NT2/D1 (cell line): Measurements from ENCODE around the gene CFAP206.
"Not testable (repeated sequence)": the region's sequence is repeated elsewhere in the genome, so short reads cannot be mapped to it uniquely, and the experiment has no call there.

Experiments
- DNase-seq: peaks from one replicate; pipeline ENCODE4 v3.0.0-alpha.2; 2011; ENCODE audit warnings: low read depth, low spot score
- H3K27me3 ChIP-seq: 2 replicates; pipeline ENCODE4 v1.6.0; 2011; ENCODE audit warnings: mild to moderate bottlenecking; ENCODE audit not compliant: insufficient read length, insufficient read depth
- H3K36me3 ChIP-seq: 2 replicates; pipeline ENCODE4 v1.6.1; 2011; ENCODE audit warnings: mild to moderate bottlenecking, low read length, mixed read lengths; ENCODE audit not compliant: insufficient read depth, insufficient read length
- H3K4me1 ChIP-seq: 2 replicates; pipeline ENCODE4 v1.5.1; 2011; ENCODE audit not compliant: insufficient read depth, insufficient read length
- H3K4me3 ChIP-seq: 2 replicates; pipeline ENCODE4 v1.5.1; 2011; ENCODE audit warnings: low read depth; ENCODE audit not compliant: insufficient read length
- H3K9ac ChIP-seq: 2 replicates; pipeline ENCODE4 v1.6.0; 2011; ENCODE audit warnings: low read depth; ENCODE audit not compliant: insufficient read length
- H3K9me3 ChIP-seq: 2 replicates; pipeline ENCODE4 v1.5.1; 2011; ENCODE audit warnings: mild to moderate bottlenecking, low read length; ENCODE audit not compliant: insufficient read depth
- SUZ12 ChIP-seq: IDR thresholded peaks from 2 replicates; pipeline ENCODE4 v1.6.1; 2011; ENCODE audit not compliant: insufficient read length, insufficient read depth; ENCODE audit errors: extremely low read depth
- YY1 ChIP-seq: IDR thresholded peaks from 2 replicates; pipeline ENCODE4 v1.6.1; 2011; ENCODE audit not compliant: insufficient read length, insufficient read depth
- ZNF274 ChIP-seq: IDR thresholded peaks from 2 replicates; pipeline ENCODE4 v1.6.1; 2011; ENCODE audit warnings: mild to moderate bottlenecking, low read depth, low read length

CFAP206 gene

DNA sequence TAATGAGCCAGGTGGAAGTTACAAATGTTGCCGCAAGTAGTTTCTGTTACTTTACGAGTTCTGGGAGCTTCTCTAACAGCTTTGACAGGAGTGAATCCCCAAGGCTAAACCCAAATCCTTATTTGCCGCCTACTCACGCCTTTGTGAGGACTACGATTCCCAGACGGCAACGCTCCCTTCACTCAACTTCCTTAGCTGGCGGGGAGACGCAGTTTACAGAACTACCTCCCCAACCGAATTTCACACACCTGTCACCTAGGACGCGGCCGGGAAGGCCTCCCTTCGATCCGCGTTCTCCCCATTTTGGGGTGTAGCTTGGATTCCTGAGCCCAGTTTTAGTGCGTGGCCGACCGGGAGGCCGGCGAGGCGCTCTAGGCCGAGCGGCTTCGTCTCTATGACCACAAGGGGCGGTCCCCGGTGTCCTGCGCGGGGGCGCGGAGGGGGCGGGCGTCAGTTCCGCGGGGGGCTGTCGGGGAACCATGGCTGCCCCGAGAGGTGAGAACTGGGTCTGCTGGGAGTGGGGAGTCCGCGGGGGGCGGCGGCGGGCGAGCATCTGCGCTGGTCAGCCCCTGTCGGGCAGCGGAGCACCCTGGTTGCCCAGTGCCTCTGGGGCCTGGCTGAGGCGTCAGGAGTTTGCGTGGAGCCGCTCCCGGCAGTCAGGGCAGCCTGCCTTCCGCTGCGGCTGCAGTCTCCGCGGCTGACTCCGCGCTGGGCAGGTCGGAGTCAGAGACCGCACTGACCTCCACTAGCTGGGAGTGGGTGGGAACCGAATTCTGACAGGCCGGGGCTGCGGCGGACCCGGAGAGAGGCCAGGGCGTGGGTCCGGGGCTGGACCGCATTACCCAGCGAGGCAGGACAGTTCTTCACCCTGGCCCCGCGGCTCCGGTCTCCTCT, 65.0 kb downstream of the CFAP206 start, which contains the start of gene SLC35A1:
SLC35A1 (plus strand) TSS at position 450 of the 894 bp plus-strand sequence; CDS start at position 480, 30 bp downstream.
- Histone ChIP-seq H3K36me3 (peaks cover 4% of the 10 kb centered on the region), H3K4me1 (no peaks in the 10 kb centered on the region), H3K9me3 (0 out of 2 replicates have a peak, but pooled peaks cover 2% of the 10 kb centered on the region), H3K4me3 (peak within 1 kb of the TSS; percentile 88), H3K9ac (peak within 1 kb of the TSS; percentile 98), H3K27me3 (no peaks in the 10 kb centered on the region)
- no peak for TF ChIP-seq SUZ12
- TF ChIP-seq ZNF274: no peak
- TF ChIP-seq YY1: no peak
- peak; percentile 38 for DNase-seq

GRCh38 chr6:87473419-87473903, 65.7 kb downstream of the CFAP206 start:
- H3K9ac ChIP-seq: peak overlapping the region; percentile 98
- no peak for DNase-seq
- H3K36me3 ChIP-seq: peaks cover 9% of the 10 kb centered on the region
- H3K4me3 ChIP-seq: peak overlapping the region; percentile 88
- TF ChIP-seq YY1: no peak
- no peak for TF ChIP-seq ZNF274
- TF ChIP-seq SUZ12: no peak
- H3K27me3 ChIP-seq: no peaks in the 10 kb centered on the region
- H3K9me3 ChIP-seq: peaks cover 7% of the 10 kb centered on the region; the same call in 1 of the 2 replicates
- no peaks in the 10 kb centered on the region for H3K4me1 ChIP-seq

- H3K9ac ChIP-seq: no peak overlapping the region
- no peaks in the 10 kb centered on the region for H3K27me3 ChIP-seq
- TF ChIP-seq YY1 (no peak), ZNF274 (no peak), SUZ12 (no peak)
- H3K9me3 ChIP-seq: peaks cover 30% of the 10 kb centered on the region
- no peak for DNase-seq
- peaks cover 15% of the 10 kb centered on the region for H3K36me3 ChIP-seq
- H3K4me1 ChIP-seq: no peaks in the 10 kb centered on the region
- H3K4me3 ChIP-seq: no peak overlapping the region
Observed at GRCh38 chr6:87481931-87482330, 74.2 kb downstream of the CFAP206 start.

DNA sequence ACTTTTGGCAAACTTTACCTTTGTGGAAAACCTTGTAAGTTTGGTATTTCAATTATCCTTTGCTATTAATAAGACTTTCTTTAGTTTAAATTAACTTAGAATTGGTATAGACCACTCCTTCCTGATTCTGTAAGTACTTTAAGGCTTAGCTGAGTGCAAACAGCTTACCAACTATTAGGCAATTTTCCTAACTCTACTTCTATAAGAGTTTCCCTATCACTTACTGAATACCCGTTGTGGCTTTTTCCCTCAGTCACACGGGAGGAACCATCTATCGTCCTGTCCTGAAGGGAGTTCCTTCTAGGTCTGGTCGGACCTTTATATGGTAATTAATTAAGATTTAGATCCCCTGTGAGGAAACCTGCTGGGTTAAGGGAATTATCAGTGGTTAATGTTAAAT, 74.6 kb downstream of the CFAP206 start:
- no peak overlapping the region for H3K9ac ChIP-seq
- H3K27me3 ChIP-seq: no peaks in the 10 kb centered on the region
- H3K36me3 ChIP-seq: peaks cover 15% of the 10 kb centered on the region
- TF ChIP-seq YY1: no peak
- no peak for TF ChIP-seq ZNF274
- TF ChIP-seq SUZ12: no peak
- H3K9me3 ChIP-seq: peaks cover 30% of the 10 kb centered on the region
- DNase-seq: no peak
- H3K4me1 ChIP-seq: no peaks in the 10 kb centered on the region
- no peak overlapping the region for H3K4me3 ChIP-seq

- Histone ChIP-seq H3K27me3 (no peaks in the 10 kb centered on the region), H3K36me3 (peaks cover 4% of the 10 kb centered on the region), H3K9ac (no peak overlapping the region), H3K9me3 (peaks cover 20% of the 10 kb centered on the region), H3K4me1 (no peaks in the 10 kb centered on the region), H3K4me3 (no peak overlapping the region)
- DNase-seq: peak; percentile 20
- TF ChIP-seq SUZ12 (no peak), ZNF274 (no peak), YY1 (no peak)
Observed at GRCh38 chr6:87483929-87484328, 76.2 kb downstream of the CFAP206 start.

DNA sequence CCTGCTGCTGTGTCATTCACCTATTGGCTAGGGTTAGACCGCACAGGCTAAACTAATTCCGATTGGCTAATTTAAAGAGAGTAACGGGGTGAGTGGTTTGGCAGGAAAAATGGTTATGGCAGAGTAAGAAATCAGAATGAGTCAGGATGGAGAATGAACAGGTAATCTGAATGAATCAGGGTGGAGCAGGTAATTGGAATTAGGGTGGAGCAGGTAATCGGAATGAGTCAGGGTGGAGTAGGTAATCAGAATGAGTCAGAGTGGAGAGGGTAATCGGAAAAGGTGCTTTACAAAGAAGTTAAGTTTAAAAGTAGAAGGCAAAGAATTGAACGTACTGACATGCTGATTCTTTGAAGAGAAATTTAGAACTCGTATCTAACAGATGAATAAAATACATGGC, 76.7 kb downstream of the CFAP206 start:
- H3K36me3 ChIP-seq: peaks cover 4% of the 10 kb centered on the region
- TF ChIP-seq SUZ12: no peak
- no peak for TF ChIP-seq YY1
- no peak for TF ChIP-seq ZNF274
- H3K4me1 ChIP-seq: no peaks in the 10 kb centered on the region
- H3K27me3 ChIP-seq: no peaks in the 10 kb centered on the region
- no peak overlapping the region for H3K9ac ChIP-seq
- DNase-seq: no peak
- H3K4me3 ChIP-seq: no peak overlapping the region
- H3K9me3 ChIP-seq: peaks cover 20% of the 10 kb centered on the region

- Histone ChIP-seq H3K27me3 (no peaks in the 10 kb centered on the region), H3K9me3 (peaks cover 20% of the 10 kb centered on the region), H3K4me3 (no peak overlapping the region), H3K36me3 (peaks cover 4% of the 10 kb centered on the region), H3K4me1 (no peaks in the 10 kb centered on the region), H3K9ac (no peak overlapping the region)
- no peak for DNase-seq
- no peak for TF ChIP-seq YY1
- TF ChIP-seq SUZ12: no peak
- no peak for TF ChIP-seq ZNF274
Observed at GRCh38 chr6:87487555-87487954, 79.8 kb downstream of the CFAP206 start.

DNA sequence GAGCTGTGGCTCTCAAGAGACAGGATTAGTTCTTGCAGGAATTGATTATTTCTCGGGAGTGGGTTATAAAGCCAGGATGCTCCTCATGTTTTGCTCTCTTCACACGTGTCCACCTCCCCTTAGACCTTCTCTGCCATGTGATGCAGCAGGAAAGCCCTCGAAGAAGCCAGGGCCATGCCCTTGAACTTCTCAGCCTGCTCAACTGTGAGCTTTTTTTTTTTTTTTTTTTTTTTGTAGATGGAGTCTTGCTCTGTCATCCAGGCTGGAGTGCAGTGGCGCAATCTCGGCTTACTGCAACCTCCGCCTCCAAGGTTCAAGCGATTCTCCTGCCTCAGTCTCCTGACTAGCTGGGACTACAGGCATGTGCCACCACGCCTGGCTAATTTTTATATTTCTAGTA, 81.6 kb downstream of the CFAP206 start:
- not testable (repeated sequence) for H3K9ac ChIP-seq, H3K36me3 ChIP-seq, H3K4me1 ChIP-seq, H3K27me3 ChIP-seq, H3K4me3 ChIP-seq, DNase-seq
- H3K9me3 ChIP-seq: peaks cover 10% of the 10 kb centered on the region
